Glutamatergic neuron (in vitro differentiated cells): Measurements from ENCODE around the gene RPS3. TPM values are rescaled to one million over a fixed set of nuclear protein-coding genes. Genes with fewer than 3 reads are reported as not detected.
"Not testable (repeated sequence)": the region's sequence is repeated elsewhere in the genome, so short reads cannot be mapped to it uniquely, and the experiment has no call there.

ENCODE experiments used
- DNase-seq: peaks from one replicate; pipeline ENCODE4 v3.0.0; 2022
- H3K27ac Mint-ChIP-seq: one replicate; pipeline ENCODE4 v1.8.0; 2020; ENCODE audit warnings: mild to moderate bottlenecking, mixed read lengths, inconsistent platforms; ENCODE audit not compliant: unreplicated experiment
- H3K27me3 Mint-ChIP-seq: one replicate; pipeline ENCODE4 v1.8.0; 2020; ENCODE audit warnings: mild to moderate bottlenecking, moderate library complexity, mixed read lengths, inconsistent platforms; ENCODE audit not compliant: unreplicated experiment
- H3K36me3 Mint-ChIP-seq: one replicate; pipeline ENCODE4 v1.8.0; 2020; ENCODE audit warnings: mild to moderate bottlenecking, mixed read lengths, inconsistent platforms; ENCODE audit not compliant: unreplicated experiment
- H3K4me1 Mint-ChIP-seq: one replicate; pipeline ENCODE4 v1.8.0; 2020; ENCODE audit warnings: mild to moderate bottlenecking, low read depth, mixed read lengths, inconsistent platforms; ENCODE audit not compliant: unreplicated experiment
- H3K4me3 Mint-ChIP-seq: one replicate; pipeline ENCODE4 v1.8.0; 2020; ENCODE audit warnings: mild to moderate bottlenecking, mixed read lengths, inconsistent platforms; ENCODE audit not compliant: unreplicated experiment
- H3K9me3 Mint-ChIP-seq: one replicate; pipeline ENCODE4 v1.8.0; 2020; ENCODE audit warnings: mild to moderate bottlenecking, moderate library complexity, mixed read lengths, inconsistent platforms; ENCODE audit not compliant: unreplicated experiment
- total RNA-seq: library from RNA; stranded (reverse); fragmentation: NEBNext Ultra II Directional; extraction: Animal tissue kit (Norgen Biotek cat#: 25700); gene quantifications from one replicate; pipeline ENCODE4 v1.2.1, GENCODE V29; 2021; ENCODE audit not compliant: unreplicated experiment
- TF ChIP-seq, protein P1 (sequence below): fragments of 200-600 bp; sonication (generic); IDR thresholded peaks from one replicate; pipeline ENCODE4 v1.5.0; 2021; ENCODE audit not compliant: partially characterized antibody, unreplicated experiment

Gene RPS3
- total RNA-seq, 1 donor from 2014 or later, result 1,391 TPM

DNA sequence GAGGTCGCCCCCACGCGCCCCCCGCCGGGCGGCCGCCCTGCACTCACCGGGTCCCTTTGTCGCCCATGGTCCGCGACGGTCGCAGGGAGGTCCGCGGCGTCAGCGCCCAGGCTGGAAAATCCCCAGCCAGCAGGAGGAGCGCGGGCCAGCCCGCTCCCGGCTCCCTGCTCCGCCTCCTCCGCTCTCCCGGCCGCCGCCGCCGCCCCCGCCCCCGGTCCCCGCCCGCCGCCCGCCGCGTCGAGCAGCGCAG, 47.9 kb upstream of the RPS3 start, which contains the start of gene ARRB1:
ARRB1 (minus strand) TSS at position 121 of the 250 bp plus-strand sequence; CDS start at position 67, 54 bp downstream.
- peaks cover 16% of the 10 kb centered on the region for H3K4me1 Mint-ChIP-seq
- peak within 1 kb of the TSS; percentile 85 for H3K27ac Mint-ChIP-seq
- peak within 1 kb of the TSS; percentile 94 for H3K4me3 Mint-ChIP-seq
- peaks cover 12% of the 10 kb centered on the region for H3K9me3 Mint-ChIP-seq
- peaks cover 5% of the 10 kb centered on the region for H3K36me3 Mint-ChIP-seq
- peak; percentile 74 for DNase-seq
- peaks cover 14% of the 10 kb centered on the region for H3K27me3 Mint-ChIP-seq
- TF ChIP-seq, protein P1, sequence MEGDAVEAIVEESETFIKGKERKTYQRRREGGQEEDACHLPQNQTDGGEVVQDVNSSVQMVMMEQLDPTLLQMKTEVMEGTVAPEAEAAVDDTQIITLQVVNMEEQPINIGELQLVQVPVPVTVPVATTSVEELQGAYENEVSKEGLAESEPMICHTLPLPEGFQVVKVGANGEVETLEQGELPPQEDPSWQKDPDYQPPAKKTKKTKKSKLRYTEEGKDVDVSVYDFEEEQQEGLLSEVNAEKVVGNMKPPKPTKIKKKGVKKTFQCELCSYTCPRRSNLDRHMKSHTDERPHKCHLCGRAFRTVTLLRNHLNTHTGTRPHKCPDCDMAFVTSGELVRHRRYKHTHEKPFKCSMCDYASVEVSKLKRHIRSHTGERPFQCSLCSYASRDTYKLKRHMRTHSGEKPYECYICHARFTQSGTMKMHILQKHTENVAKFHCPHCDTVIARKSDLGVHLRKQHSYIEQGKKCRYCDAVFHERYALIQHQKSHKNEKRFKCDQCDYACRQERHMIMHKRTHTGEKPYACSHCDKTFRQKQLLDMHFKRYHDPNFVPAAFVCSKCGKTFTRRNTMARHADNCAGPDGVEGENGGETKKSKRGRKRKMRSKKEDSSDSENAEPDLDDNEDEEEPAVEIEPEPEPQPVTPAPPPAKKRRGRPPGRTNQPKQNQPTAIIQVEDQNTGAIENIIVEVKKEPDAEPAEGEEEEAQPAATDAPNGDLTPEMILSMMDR, result no peak

DNA sequence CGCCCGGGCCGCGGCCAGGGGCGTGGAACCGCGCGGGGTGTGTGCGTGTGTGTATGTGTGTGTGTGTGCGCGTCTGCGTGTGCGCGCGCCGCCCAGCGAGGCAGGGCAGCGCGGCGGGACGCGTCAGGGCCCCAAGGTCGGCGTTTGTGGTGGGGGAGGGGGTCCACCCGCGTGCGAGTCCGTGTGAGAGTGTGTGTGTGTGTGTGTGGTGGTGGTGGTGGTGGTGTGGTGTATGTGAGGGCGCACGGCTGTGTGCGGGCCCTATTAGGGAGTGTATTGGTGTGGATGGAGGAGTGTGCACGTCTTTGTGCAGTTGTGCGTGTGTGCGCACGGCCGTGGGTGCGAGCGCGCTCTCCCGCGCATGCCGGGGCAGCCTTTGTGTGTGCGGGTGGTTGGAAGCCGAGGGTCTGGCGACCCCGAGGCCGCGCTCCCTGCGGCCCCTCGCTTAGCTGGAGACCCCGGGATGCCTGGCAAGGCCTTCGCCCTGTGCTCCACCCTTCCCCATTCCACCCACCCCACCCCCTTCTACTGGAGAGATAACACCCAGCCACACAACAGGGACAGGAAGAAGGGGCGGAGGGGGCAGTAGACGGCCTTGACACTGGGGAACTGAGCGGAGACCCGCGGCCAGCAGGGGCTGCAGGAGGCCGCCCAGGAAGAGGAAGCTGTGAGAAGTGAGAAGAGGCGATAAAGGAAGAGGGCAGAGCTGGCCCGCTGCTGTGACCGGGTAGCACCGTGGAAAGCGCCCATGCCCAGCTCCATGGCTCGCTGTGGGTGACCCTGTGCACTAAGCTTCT, 47.3 kb upstream of the RPS3 start:
- TF ChIP-seq, protein P1, result no peak
- Mint-ChIP-seq H3K4me3 (peak overlapping the region; percentile 82), H3K27ac (peak overlapping the region; percentile 82), H3K9me3 (peaks cover 13% of the 10 kb centered on the region), H3K36me3 (peaks cover 5% of the 10 kb centered on the region), H3K4me1 (peaks cover 16% of the 10 kb centered on the region), H3K27me3 (peaks cover 16% of the 10 kb centered on the region)
- peak; percentile 55 for DNase-seq

DNA sequence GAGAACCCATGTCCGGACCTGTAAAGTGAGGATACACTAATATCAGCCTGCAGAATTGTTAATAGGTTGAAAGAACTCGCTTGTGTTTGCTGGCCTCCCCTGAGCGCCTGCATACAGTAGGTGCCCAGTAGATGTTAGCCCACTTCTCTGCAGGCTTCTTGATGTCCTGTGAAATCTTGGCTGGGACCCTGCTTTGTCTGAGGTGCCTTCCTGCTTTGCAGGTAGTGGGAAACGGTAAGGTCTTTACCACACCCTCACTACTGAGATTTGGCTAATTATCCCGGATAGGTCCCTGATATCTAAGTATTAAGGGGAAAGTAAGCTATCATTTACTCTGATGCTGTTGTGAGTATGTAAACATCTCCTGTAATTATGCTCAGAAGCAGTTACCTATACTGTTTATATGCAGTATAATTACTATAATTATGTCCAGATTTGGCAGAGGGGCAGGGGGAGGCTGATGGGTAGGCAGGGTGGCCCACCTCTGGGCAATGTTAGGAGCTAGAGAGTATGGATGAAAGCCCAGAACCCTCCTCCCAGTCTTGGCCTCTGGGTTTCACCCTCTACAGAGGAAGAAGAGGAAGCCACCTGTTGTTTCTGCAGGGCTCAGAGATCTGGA, 46.6 kb upstream of the RPS3 start:
- TF ChIP-seq, protein P1, result no peak
- no peak for DNase-seq

DNA sequence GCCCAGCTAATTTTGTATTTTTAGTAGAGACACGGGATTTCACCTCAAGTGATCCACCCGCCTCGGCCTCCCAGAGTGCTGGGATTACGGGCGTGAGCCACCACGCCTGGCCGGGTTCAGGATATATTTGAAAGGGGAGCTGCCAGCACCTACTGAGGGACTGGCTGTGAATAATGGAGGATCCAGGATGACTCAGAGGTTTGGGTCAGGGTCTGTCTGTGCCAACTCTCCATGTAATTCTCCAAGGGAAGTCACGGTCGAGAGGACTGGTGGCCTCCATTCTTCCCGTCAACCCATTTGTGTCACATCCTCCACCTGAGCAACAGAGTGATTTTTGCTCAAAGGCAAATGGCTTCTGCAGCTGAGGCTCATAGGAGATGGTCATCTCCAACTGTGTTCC, 44.3 kb upstream of the RPS3 start:
- Mint-ChIP-seq H3K36me3 (peaks cover 5% of the 10 kb centered on the region), H3K4me1 (peaks cover 8% of the 10 kb centered on the region), H3K4me3 (no peak overlapping the region), H3K27ac (no peak overlapping the region), H3K9me3 (peaks cover 12% of the 10 kb centered on the region), H3K27me3 (peaks cover 15% of the 10 kb centered on the region)
- DNase-seq, result no peak
- TF ChIP-seq, protein P1, result no peak

More for the DNA sequence above, 46.6 kb upstream of the RPS3 start:
- peaks cover 16% of the 10 kb centered on the region for H3K27me3 Mint-ChIP-seq
- H3K27ac Mint-ChIP-seq, result peak overlapping the region; percentile 55
- H3K4me1 Mint-ChIP-seq, result peaks cover 16% of the 10 kb centered on the region
- peaks cover 5% of the 10 kb centered on the region for H3K36me3 Mint-ChIP-seq
- H3K4me3 Mint-ChIP-seq, result peak overlapping the region; percentile 82
- H3K9me3 Mint-ChIP-seq, result peaks cover 13% of the 10 kb centered on the region

DNA sequence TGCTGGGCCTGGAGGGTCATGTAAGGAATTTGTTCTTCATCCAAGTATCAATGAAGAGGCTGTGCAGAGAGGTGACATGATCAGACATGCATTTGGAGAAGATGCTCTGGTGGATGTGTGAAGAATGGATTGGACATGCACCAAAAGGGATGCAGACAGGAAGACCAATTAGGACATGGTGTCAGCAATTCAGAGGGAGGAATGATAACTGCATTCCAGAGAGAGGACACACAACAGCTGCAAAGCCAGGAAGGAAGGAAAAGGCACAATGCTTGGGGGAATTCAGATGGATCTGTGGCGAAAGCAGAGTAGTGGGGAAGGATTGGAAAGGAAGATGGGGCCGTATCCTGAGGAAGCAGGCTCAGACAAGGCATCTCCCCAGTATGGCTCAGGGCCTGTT, 42.7 kb upstream of the RPS3 start:
- Mint-ChIP-seq H3K4me3 (no peak overlapping the region), H3K4me1 (no peaks in the 10 kb centered on the region), H3K27ac (no peak overlapping the region), H3K9me3 (peaks cover 5% of the 10 kb centered on the region), H3K36me3 (no peaks in the 10 kb centered on the region), H3K27me3 (peaks cover 7% of the 10 kb centered on the region)
- TF ChIP-seq, protein P1, result no peak
- no peak for DNase-seq

DNA sequence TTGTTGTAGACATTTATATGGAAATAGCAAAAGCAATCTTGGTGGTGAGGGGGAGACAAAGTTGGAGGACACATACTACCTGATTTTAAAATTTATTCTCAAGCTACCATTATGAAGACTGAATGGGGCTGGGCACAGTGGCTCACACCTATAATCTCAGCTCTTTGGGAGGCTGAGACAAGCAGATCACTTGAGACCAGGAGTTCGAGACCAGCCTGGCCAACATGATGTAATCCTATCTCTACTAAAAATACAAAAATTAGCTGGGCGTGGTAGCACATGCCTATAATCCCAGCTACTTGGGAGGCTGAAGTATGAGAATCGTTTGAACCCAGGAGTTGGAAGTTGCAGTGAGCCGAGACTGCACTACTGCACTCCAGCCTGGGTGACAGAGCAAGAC, 37.0 kb upstream of the RPS3 start:
- H3K4me1 Mint-ChIP-seq, H3K9me3 Mint-ChIP-seq, H3K27ac Mint-ChIP-seq: not testable (repeated sequence)

More for the DNA sequence above, 37.0 kb upstream of the RPS3 start:
- not testable (repeated sequence) for H3K4me3 Mint-ChIP-seq, H3K36me3 Mint-ChIP-seq, H3K27me3 Mint-ChIP-seq, DNase-seq
